ENCODE data around the gene APBB1IP. TPM values are rescaled to one million over a fixed set of nuclear protein-coding genes. Genes with fewer than 3 reads are reported as not detected.

APBB1IP gene
- total RNA-seq, 1 experiment from 2014 or later: not detected

GRCh38 chr10:26408858-26409494, 29.2 kb upstream of the APBB1IP start:
- H2BK120ac ChIP-seq (ENCODE audit: low read depth, low read length, poor library complexity, severe bottlenecking): no peak overlapping the region
- H3K79me1 ChIP-seq (ENCODE audit: insufficient read depth, low read depth, low read length, poor library complexity, severe bottlenecking): no peaks in the 10 kb centered on the region
- no peaks in the 10 kb centered on the region for H3K9me3 Mint-ChIP-seq
- no peak overlapping the region for H3K23ac ChIP-seq (ENCODE audit: insufficient read length, low read depth, low read length)
- H2BK12ac ChIP-seq (ENCODE audit: insufficient read length, low read depth, low read length): no peak overlapping the region
- no peaks in the 10 kb centered on the region for H3K9me3 ChIP-seq (ENCODE audit: control insufficient read depth, low read depth, low read length)
- no peak overlapping the region for H3K56ac ChIP-seq (ENCODE audit: insufficient read length, low read depth, low read length)
- no peak overlapping the region for H4K91ac ChIP-seq (ENCODE audit: insufficient read length, low read depth, low read length)
- H2BK15ac ChIP-seq (ENCODE audit: low read depth, low read length): no peak overlapping the region
- no peaks in the 10 kb centered on the region for H3K27me3 ChIP-seq (ENCODE audit: insufficient read depth, low read length)
- no peak overlapping the region for H2BK5ac ChIP-seq (ENCODE audit: insufficient read length, low read length)
- DNase-seq: no peak
- no peak for TF ChIP-seq CTCF (conservative IDR thresholded peaks at IDR 0.05)
- H3K14ac ChIP-seq (ENCODE audit: insufficient read depth, low read length): no peak overlapping the region
- no peaks in the 10 kb centered on the region for H3K4me1 ChIP-seq (ENCODE audit: insufficient read depth, low read length)
- no peak overlapping the region for H3K18ac ChIP-seq (ENCODE audit: insufficient read length, low read depth, low read length)
- H2AFZ ChIP-seq (ENCODE audit: low read length): no peak overlapping the region
- H3K79me2 ChIP-seq (ENCODE audit: insufficient read depth, low read length): no peaks in the 10 kb centered on the region
- no peaks in the 10 kb centered on the region for H3K36me3 Mint-ChIP-seq (ENCODE audit: insufficient read depth in 1 of 3, low read depth in 3 of 3)
- H2AK5ac ChIP-seq (ENCODE audit: insufficient read length, low read length): no peak overlapping the region
- no peaks in the 10 kb centered on the region for H3K23me2 ChIP-seq (ENCODE audit: insufficient read length, low read depth, low read length, poor library complexity, severe bottlenecking)
- H2BK20ac ChIP-seq (ENCODE audit: low read depth, low read length, poor library complexity, severe bottlenecking): no peak overlapping the region
- no CpG with 5 or more reads among the region's 5 CpGs for WGBS (ENCODE audit: extremely low coverage, insufficient read length, low lambda C conversion rate)
- no peak overlapping the region for H3K9ac ChIP-seq (ENCODE audit: extremely low read depth, insufficient read length, low read length)
- no peak overlapping the region for H3K4me3 Mint-ChIP-seq
- H3K27me3 Mint-ChIP-seq (ENCODE audit: low read depth): peaks cover 5% of the 10 kb centered on the region
- no peaks in the 10 kb centered on the region for H4K20me1 ChIP-seq (ENCODE audit: control insufficient read depth, insufficient read depth, insufficient read length)
- H3K27ac ChIP-seq (ENCODE audit: insufficient read length, low read depth, low read length): no peak overlapping the region
- no peak overlapping the region for H3T11ph ChIP-seq (ENCODE audit: low read length)
- no peak overlapping the region for H3K4ac ChIP-seq (ENCODE audit: low read depth, low read length)
- no peaks in the 10 kb centered on the region for H3K4me1 Mint-ChIP-seq
- H4K5ac ChIP-seq (ENCODE audit: insufficient read length, low read depth, low read length): no peak overlapping the region
- H3K27ac Mint-ChIP-seq: no peak overlapping the region
- no peak overlapping the region for H3K4me2 ChIP-seq (ENCODE audit: insufficient read depth, insufficient read length, low read length)
- H4K8ac ChIP-seq (replicated peaks; ENCODE audit: insufficient read length, low read depth, low read length): no peak overlapping the region

Measured in H9 (cell line).